Keratinocyte (primary cell): ENCODE data around the gene ADAT1. TPM values are rescaled to one million over a fixed set of nuclear protein-coding genes. Genes with fewer than 3 reads are reported as not detected.

Experiments
- DNase-seq: peaks from one replicate; pipeline ENCODE4 v3.0.0-alpha.2; 2011; ENCODE audit warnings: low read depth, missing footprints, low spot score
- FAIRE-seq: peaks from 2 replicates; lab custom pipeline; 2011; peaks lifted over from hg19 to GRCh38; lab: Jason Lieb, UNC
- H2AFZ ChIP-seq: 2 replicates; pipeline ENCODE4 v1.6.0; 2012; ENCODE audit warnings: low read length, control low read depth, inconsistent platforms; ENCODE audit not compliant: control insufficient read depth
- H3K27ac ChIP-seq: 2 replicates; pipeline ENCODE4 v1.5.1; 2011; ENCODE audit warnings: low read length; ENCODE audit not compliant: control insufficient read depth, insufficient read depth
- H3K27me3 ChIP-seq: 3 replicates; pipeline ENCODE4 v1.6.0; 2011; ENCODE audit warnings: low read length; ENCODE audit not compliant: control insufficient read depth, insufficient read depth; ENCODE audit errors: extremely low read depth
- H3K36me3 ChIP-seq, 2 experiments: 2 replicates in 1 of 2; 3 replicates in 1 of 2; pipeline ENCODE4 v1.5.1; 2011; ENCODE audit warnings: low read length in 2 of 2, mild to moderate bottlenecking in 1 of 2; ENCODE audit not compliant: control insufficient read depth in 2 of 2, insufficient read depth in 2 of 2; ENCODE audit errors: extremely low read depth in 1 of 2
- H3K4me1 ChIP-seq: 3 replicates; pipeline ENCODE4 v1.5.1; 2011; ENCODE audit warnings: low read length; ENCODE audit not compliant: control insufficient read depth, insufficient read depth; ENCODE audit errors: extremely low read depth
- H3K4me2 ChIP-seq: 3 replicates; pipeline ENCODE4 v1.6.0; 2011; ENCODE audit warnings: low read depth, low read length; ENCODE audit not compliant: control insufficient read depth, insufficient read depth; ENCODE audit errors: extremely low read depth
- H3K4me3 ChIP-seq, 3 experiments: fragments of 200-600 bp in 1 of 3; sonication (generic) in 1 of 3; 2 replicates in 2 of 3; 3 replicates in 1 of 3; pipeline ENCODE4 v1.5.1; 2011 to 2016; ENCODE audit warnings: low read length in 3 of 3, mild to moderate bottlenecking in 3 of 3, control low read depth in 2 of 3, inconsistent platforms in 1 of 3, low read depth in 1 of 3, mixed read lengths in 1 of 3, mixed run types in 1 of 3, moderate library complexity in 1 of 3; ENCODE audit not compliant: control insufficient read depth in 2 of 3, insufficient read depth in 2 of 3; ENCODE audit errors: extremely low read depth in 1 of 3
- H3K79me2 ChIP-seq: 2 replicates; pipeline ENCODE4 v1.6.0; 2012; ENCODE audit warnings: low read length; ENCODE audit not compliant: control insufficient read depth, insufficient read depth
- H3K9ac ChIP-seq: 3 replicates; pipeline ENCODE4 v1.6.0; 2011; ENCODE audit warnings: low read length; ENCODE audit not compliant: control insufficient read depth, insufficient read depth; ENCODE audit errors: extremely low read depth
- H3K9me1 ChIP-seq: 3 replicates; pipeline ENCODE4 v1.6.0; 2011; ENCODE audit warnings: low read length; ENCODE audit not compliant: control insufficient read depth, insufficient read depth; ENCODE audit errors: extremely low read depth
- H3K9me3 ChIP-seq: 2 replicates; pipeline ENCODE4 v1.5.1; 2012; ENCODE audit warnings: low read depth, low read length; ENCODE audit not compliant: control insufficient read depth
- H4K20me1 ChIP-seq: 3 replicates; pipeline ENCODE4 v1.6.0; 2011; ENCODE audit warnings: low read length; ENCODE audit not compliant: control insufficient read depth, insufficient read depth; ENCODE audit errors: extremely low read depth
- CTCF ChIP-seq, 3 experiments: IDR thresholded peaks in 1 of 3; conservative IDR thresholded peaks in 1 of 3; optimal IDR thresholded peaks in 1 of 3; 2 replicates in 2 of 3; 3 replicates in 1 of 3; pipeline versions ENCODE3 to v1.5.1; 2011; ENCODE audit warnings: low read length in 3 of 3, mild to moderate bottlenecking in 3 of 3, moderate library complexity in 2 of 3, control low read depth in 1 of 3, inconsistent platforms in 1 of 3; ENCODE audit not compliant: insufficient read depth in 2 of 3; ENCODE audit errors: extremely low read depth in 1 of 3
- EZH2 ChIP-seq: IDR thresholded peaks from one replicate; pipeline ENCODE4 v1.6.1; 2012; ENCODE audit warnings: inconsistent platforms, mild to moderate bottlenecking, low read length, moderate library complexity
- dilution Hi-C: fragments of 300-500 bp; cut with MboI; formaldehyde crosslinking; loops from one replicate; pipeline ENCODE4 v1.7.0; 2020; ENCODE audit warnings: low sequenced_read_pairs; ENCODE audit not compliant: extremely low pct_ligation_motif_present
- polyA plus RNA-seq, 5 experiments: library from polyadenylated mRNA; depleted of rRNA in 3 of 5; stranded (reverse) in 3 of 5; stranded (forward) in 1 of 5; unstranded in 1 of 5; fragments of >200 nt; gene quantifications; 1 replicate in 1 of 5; 2 replicates in 3 of 5; 3 replicates in 1 of 5; pipeline versions ENCODE4 v1.2.1 to v1.2.3, GENCODE V29; 2011 to 2012; ENCODE audit warnings: missing spikeins in 2 of 5, low read depth in 1 of 5, low replicate concordance in 1 of 5

The ADAT1 gene
- polyA plus RNA-seq, 1 donor (not counting 4 experiments of a cell fraction or from before 2014, with no cell fraction given) = 34.4 TPM

- H3K9ac ChIP-seq = no peak overlapping the region
- no peak overlapping the region for H3K4me3 ChIP-seq
- H2AFZ ChIP-seq = no peak overlapping the region
- peaks cover 9 to 16% of the 10 kb centered on the region in 2 experiments for H3K36me3 ChIP-seq
- H3K9me3 ChIP-seq = no peaks in the 10 kb centered on the region
- no peaks in the 10 kb centered on the region for H3K79me2 ChIP-seq
- H4K20me1 ChIP-seq = no peaks in the 10 kb centered on the region
- no peak overlapping the region for H3K27ac ChIP-seq
- no peak overlapping the region for H3K4me2 ChIP-seq
- H3K27me3 ChIP-seq = no peaks in the 10 kb centered on the region
- DNase-seq (no peak), FAIRE-seq (no peak)
- H3K9me1 ChIP-seq = no peaks in the 10 kb centered on the region
- dilution Hi-C loops = no loop called here
- no peak for TF ChIP-seq CTCF (optimal IDR thresholded peaks at IDR 0.05 in 1 of 3, IDR thresholded peaks at IDR 0.05 in 1 of 3, conservative IDR thresholded peaks at IDR 0.05 in 1 of 3; ENCODE audit: extremely low read depth in 1 of 3, insufficient read depth in 2 of 3, low read length in 3 of 3)
- no peak for TF ChIP-seq EZH2
- no peaks in the 10 kb centered on the region for H3K4me1 ChIP-seq
These were observed 44.9 kb downstream of the ADAT1 start for GRCh38 chr16:75578212-75578611.

- no peak for TF ChIP-seq EZH2
- no peak for TF ChIP-seq CTCF (optimal IDR thresholded peaks at IDR 0.05 in 1 of 3, IDR thresholded peaks at IDR 0.05 in 1 of 3, conservative IDR thresholded peaks at IDR 0.05 in 1 of 3; ENCODE audit: extremely low read depth in 1 of 3, insufficient read depth in 2 of 3, low read length in 3 of 3)
- no peaks in the 10 kb centered on the region for H3K9me1 ChIP-seq
- no peaks in the 10 kb centered on the region for H3K79me2 ChIP-seq
- dilution Hi-C loops = no loop called here
- no peak overlapping the region for H2AFZ ChIP-seq
- DNase-seq (no peak), FAIRE-seq (no peak)
- no peaks in the 10 kb centered on the region for H4K20me1 ChIP-seq
- H3K27ac ChIP-seq = no peak overlapping the region
- H3K4me3 ChIP-seq = no peak overlapping the region
- peaks cover 17 to 21% of the 10 kb centered on the region in 2 experiments for H3K36me3 ChIP-seq
- H3K4me2 ChIP-seq = no peak overlapping the region
- H3K9ac ChIP-seq = no peak overlapping the region
- no peaks in the 10 kb centered on the region for H3K4me1 ChIP-seq
- H3K9me3 ChIP-seq = no peaks in the 10 kb centered on the region
- H3K27me3 ChIP-seq = no peaks in the 10 kb centered on the region
These were observed 46.7 kb downstream of the ADAT1 start for GRCh38 chr16:75576384-75576811.
